Measurements from ENCODE around the gene RTP5. TPM values are rescaled to one million over a fixed set of nuclear protein-coding genes. Genes with fewer than 3 reads are reported as not detected.

Gene RTP5
- total RNA-seq, 1 experiment from 2014 or later = not detected

DNA sequence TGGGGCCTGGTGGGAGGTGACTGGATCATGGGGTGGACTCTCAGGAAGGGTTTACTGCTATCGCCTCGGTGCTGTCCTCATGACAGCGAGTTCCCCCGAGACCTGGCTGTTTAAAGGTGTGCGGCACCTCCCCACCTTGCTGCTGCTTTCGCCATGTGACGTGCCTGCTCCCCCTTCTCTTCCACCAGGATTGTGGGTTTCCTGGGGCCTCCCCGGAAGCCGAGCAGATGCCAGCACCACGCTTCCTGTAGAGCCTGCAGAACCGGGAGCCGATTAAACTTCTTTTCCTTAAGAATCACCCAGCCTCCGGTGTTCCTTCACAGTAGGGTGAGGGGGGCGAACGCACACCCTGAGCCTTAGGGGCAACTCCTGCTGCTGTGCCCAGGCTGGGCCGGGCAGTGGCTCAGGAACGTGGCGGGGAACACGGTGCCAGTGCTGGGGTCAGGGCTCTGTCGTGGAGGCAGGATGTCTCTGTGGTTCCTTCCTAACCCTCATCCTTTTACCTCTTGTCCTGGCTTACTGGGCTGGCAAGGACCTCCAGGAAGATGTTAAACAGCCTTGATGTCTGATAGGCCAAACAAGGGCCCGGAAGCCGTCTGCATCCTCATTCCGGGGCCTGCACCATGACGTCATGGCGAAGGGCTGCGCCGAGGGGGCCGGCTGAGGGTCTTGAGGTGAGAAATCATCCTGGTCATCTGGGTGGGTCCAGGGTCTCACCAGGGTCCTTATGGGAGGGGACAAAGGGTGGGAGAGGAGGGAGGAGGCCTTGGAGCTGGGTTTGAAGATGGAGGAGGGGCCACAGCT lies 47.9 kb upstream of the RTP5 start:
- Histone ChIP-seq H3K9ac (ENCODE audit: extremely low read depth, insufficient read length, low read length) (no peak overlapping the region), H2AFZ (ENCODE audit: low read length) (no peak overlapping the region)
- H3K4me3 Mint-ChIP-seq = no peak overlapping the region

More for the DNA sequence above, 47.9 kb upstream of the RTP5 start:
- Mint-ChIP-seq H3K4me1 (peaks cover 6 to 24% of the 10 kb centered on the region in 2 experiments), H3K27ac (no peak overlapping the region), H3K27me3 (ENCODE audit: low read depth) (peaks cover 28% of the 10 kb centered on the region), H3K36me3 (ENCODE audit: insufficient read depth in 1 of 3, low read depth in 3 of 3) (peaks cover 0 to 5% (median 4%) of the 10 kb centered on the region in 3 experiments; a peak in 5 of 7 replicates), H3K9me3 (peaks cover 14 to 15% of the 10 kb centered on the region in 2 experiments)
- no peaks in the 10 kb centered on the region for H3K79me1 ChIP-seq (ENCODE audit: insufficient read depth, low read depth, low read length, poor library complexity, severe bottlenecking)
- no peak overlapping the region for H2AK5ac ChIP-seq (ENCODE audit: insufficient read length, low read length)
- DNase-seq = peak; percentile 23
- H4K20me1 ChIP-seq (ENCODE audit: control insufficient read depth, insufficient read depth, insufficient read length) = no peaks in the 10 kb centered on the region
- no peaks in the 10 kb centered on the region for H3K4me1 ChIP-seq (ENCODE audit: insufficient read depth, low read length)
- H3K14ac ChIP-seq (ENCODE audit: insufficient read depth, low read length) = no peak overlapping the region; the same call in 1 of the 2 replicates
- no peaks in the 10 kb centered on the region for H3K79me2 ChIP-seq (ENCODE audit: insufficient read depth, low read length)
- no peak overlapping the region for H3K4ac ChIP-seq (ENCODE audit: low read depth, low read length)
- H3K27me3 ChIP-seq (ENCODE audit: insufficient read depth, low read length) = no peaks in the 10 kb centered on the region
- no peak overlapping the region for H3K56ac ChIP-seq (ENCODE audit: insufficient read length, low read depth, low read length)
- H3T11ph ChIP-seq (ENCODE audit: low read length) = no peak overlapping the region
- no peak overlapping the region for H4K91ac ChIP-seq (ENCODE audit: insufficient read length, low read depth, low read length)
- no peak overlapping the region for H4K5ac ChIP-seq (ENCODE audit: insufficient read length, low read depth, low read length)
- no peak overlapping the region for H2BK20ac ChIP-seq (ENCODE audit: low read depth, low read length, poor library complexity, severe bottlenecking)
- no peak overlapping the region for H3K27ac ChIP-seq (ENCODE audit: insufficient read length, low read depth, low read length)
- no peaks in the 10 kb centered on the region for H3K9me3 ChIP-seq (ENCODE audit: control insufficient read depth, low read depth, low read length)
- H3K23me2 ChIP-seq (ENCODE audit: insufficient read length, low read depth, low read length, poor library complexity, severe bottlenecking) = no peaks in the 10 kb centered on the region
- H3K4me2 ChIP-seq (ENCODE audit: insufficient read depth, insufficient read length, low read length) = no peak overlapping the region
- no CpG with 5 or more reads among the region's 28 CpGs for WGBS (ENCODE audit: extremely low coverage, insufficient read length, low lambda C conversion rate)
- no peak overlapping the region for H4K8ac ChIP-seq (replicated peaks; ENCODE audit: insufficient read length, low read depth, low read length)
- H3K18ac ChIP-seq (ENCODE audit: insufficient read length, low read depth, low read length) = no peak overlapping the region
- H2BK120ac ChIP-seq (ENCODE audit: low read depth, low read length, poor library complexity, severe bottlenecking) = no peak overlapping the region
- H2BK12ac ChIP-seq (ENCODE audit: insufficient read length, low read depth, low read length) = no peak overlapping the region
- no peak overlapping the region for H2BK15ac ChIP-seq (ENCODE audit: low read depth, low read length)
- no peak overlapping the region for H3K23ac ChIP-seq (ENCODE audit: insufficient read length, low read depth, low read length)
- no peak for TF ChIP-seq CTCF (conservative IDR thresholded peaks at IDR 0.05)
- H2BK5ac ChIP-seq (ENCODE audit: insufficient read length, low read length) = no peak overlapping the region

Data from H9 (cell line).